Measurements from ENCODE around the gene MEIS1.

DNA sequence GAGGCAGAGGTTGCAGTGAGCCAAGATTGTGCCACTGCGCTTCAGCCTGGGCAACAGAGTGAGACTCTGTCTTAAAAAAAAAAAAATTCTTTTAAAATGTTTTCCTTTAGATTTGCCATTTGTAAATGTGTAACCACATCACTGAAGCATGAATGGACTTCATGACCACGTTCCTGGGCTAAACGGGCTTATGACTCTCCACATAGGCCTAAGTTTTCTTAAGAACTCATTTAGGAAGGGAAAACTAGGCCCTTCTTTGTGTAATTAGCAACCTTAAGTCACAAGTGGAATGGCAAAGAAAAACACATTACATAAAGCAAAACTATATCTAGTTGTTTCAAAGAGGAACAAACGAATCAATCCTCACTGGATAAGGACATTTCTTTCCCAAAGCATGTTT lies 99.5 kb downstream of the MEIS1 start:
- TF ChIP-seq, protein P1, sequence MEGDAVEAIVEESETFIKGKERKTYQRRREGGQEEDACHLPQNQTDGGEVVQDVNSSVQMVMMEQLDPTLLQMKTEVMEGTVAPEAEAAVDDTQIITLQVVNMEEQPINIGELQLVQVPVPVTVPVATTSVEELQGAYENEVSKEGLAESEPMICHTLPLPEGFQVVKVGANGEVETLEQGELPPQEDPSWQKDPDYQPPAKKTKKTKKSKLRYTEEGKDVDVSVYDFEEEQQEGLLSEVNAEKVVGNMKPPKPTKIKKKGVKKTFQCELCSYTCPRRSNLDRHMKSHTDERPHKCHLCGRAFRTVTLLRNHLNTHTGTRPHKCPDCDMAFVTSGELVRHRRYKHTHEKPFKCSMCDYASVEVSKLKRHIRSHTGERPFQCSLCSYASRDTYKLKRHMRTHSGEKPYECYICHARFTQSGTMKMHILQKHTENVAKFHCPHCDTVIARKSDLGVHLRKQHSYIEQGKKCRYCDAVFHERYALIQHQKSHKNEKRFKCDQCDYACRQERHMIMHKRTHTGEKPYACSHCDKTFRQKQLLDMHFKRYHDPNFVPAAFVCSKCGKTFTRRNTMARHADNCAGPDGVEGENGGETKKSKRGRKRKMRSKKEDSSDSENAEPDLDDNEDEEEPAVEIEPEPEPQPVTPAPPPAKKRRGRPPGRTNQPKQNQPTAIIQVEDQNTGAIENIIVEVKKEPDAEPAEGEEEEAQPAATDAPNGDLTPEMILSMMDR (IDR thresholded peaks at IDR 0.05; ENCODE audit: low read length): no peak
- no peak for TF ChIP-seq EZH2phosphoT487 (IDR thresholded peaks at IDR 0.05; ENCODE audit: low read length)
